GM10248 (cell line): Measurements from ENCODE around the gene PLA2G2C.

Experiments used
- CTCF ChIA-PET: fragments of 300-600 bp; sonication (Branson Sonifier 250); formaldehyde crosslinking; extraction: SDS; loops from one replicate; lab custom pipeline; 2021; ENCODE audit warnings: antibody characterized with exemption; lab: Yijun Ruan, JAX
- POLR2A ChIA-PET: fragments of 350-650 bp; sonication (Branson Sonifier 250); formaldehyde crosslinking; extraction: SDS; loops from one replicate; lab custom pipeline; 2020; ENCODE audit warnings: antibody characterized with exemption; lab: Yijun Ruan, JAX
- DNase-seq: peaks from one replicate; pipeline ENCODE4 v3.0.0; 2012; ENCODE audit errors: extremely low spot score
- TF ChIP-seq, protein P1 (sequence below): IDR thresholded peaks from 2 replicates; pipeline ENCODE4 v1.5.1; 2012; ENCODE audit warnings: mild to moderate bottlenecking, low read depth; ENCODE audit errors: extremely low read depth, missing control alignments, control extremely low read depth

Gene PLA2G2C

DNA sequence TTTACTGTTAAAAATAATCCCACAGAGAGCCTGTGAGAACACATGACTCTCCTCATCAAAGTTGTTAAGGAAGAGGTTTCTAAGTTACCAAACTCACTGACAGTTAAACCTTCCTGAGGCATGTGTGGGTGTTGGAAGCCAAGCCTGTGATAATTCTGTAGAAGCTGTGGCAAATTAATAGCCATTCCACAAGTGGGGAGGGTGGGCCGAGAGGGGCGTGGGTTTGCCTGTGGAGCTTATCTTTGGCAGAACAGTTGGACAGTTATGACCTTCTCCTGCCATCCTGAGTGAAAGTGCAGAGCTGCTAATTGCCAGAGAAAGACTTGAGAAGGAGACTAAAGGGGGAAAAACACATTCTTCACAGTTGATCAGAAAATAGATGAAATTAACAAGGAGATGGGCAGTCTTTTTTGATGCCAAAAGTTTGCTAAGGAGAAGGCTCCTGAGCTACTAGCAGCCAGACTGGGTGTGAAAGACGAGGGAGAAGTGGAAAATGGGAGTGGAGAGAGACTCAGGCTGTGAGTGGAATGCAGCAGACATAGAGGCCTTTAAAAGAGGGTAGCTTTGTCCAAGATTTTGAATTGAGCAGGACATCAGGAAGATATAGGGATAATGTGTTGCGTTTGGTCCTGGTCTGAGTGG, 1.6 kb upstream of the PLA2G2C start:
- TF ChIP-seq, protein P1, sequence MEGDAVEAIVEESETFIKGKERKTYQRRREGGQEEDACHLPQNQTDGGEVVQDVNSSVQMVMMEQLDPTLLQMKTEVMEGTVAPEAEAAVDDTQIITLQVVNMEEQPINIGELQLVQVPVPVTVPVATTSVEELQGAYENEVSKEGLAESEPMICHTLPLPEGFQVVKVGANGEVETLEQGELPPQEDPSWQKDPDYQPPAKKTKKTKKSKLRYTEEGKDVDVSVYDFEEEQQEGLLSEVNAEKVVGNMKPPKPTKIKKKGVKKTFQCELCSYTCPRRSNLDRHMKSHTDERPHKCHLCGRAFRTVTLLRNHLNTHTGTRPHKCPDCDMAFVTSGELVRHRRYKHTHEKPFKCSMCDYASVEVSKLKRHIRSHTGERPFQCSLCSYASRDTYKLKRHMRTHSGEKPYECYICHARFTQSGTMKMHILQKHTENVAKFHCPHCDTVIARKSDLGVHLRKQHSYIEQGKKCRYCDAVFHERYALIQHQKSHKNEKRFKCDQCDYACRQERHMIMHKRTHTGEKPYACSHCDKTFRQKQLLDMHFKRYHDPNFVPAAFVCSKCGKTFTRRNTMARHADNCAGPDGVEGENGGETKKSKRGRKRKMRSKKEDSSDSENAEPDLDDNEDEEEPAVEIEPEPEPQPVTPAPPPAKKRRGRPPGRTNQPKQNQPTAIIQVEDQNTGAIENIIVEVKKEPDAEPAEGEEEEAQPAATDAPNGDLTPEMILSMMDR: no peak
- ChIA-PET CTCF (interaction anchor here (0.9 to 2.3 kb wide), 9 partner anchors 8 to 86 kb away, joined by 3 to 9 read pairs (median 5); no protein-coding TSS in a partner anchor), POLR2A (no interaction called here)
- no peak for DNase-seq

DNA sequence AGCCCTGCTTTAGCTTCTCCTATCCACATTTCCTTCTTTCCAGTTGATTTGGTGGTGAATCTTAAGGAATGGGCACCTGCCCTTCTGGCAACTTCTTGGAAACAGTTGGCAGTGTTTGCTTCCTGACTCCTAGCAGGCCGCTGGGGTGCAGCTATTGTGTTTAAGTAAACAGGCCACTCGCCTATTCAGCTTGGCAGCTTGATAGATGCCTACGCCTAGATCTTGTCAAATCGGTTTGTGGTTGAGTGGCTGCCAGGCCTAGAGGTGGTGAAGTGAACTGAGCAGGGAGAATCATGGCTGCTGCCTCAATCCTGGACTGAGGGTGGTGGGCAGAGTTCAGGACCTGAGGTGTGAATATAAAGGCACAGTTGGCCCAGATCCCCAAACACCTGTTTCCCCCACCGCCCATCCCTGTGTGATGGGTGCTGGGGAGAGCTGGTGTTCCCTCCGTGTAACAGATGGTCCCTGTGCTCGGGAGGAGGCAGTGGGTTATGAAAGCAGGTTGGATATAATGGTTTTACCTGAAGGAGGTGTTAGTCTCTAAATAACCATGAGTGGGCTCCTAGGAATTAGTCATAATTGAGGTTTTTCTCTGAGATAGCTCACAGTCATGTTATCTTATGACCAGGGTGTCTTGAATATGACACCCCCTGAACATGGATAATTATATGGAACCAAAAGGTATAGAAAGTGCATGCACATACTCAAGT, 940 bp upstream of the PLA2G2C start:
- POLR2A ChIA-PET: no interaction called here
- no peak for DNase-seq

DNA sequence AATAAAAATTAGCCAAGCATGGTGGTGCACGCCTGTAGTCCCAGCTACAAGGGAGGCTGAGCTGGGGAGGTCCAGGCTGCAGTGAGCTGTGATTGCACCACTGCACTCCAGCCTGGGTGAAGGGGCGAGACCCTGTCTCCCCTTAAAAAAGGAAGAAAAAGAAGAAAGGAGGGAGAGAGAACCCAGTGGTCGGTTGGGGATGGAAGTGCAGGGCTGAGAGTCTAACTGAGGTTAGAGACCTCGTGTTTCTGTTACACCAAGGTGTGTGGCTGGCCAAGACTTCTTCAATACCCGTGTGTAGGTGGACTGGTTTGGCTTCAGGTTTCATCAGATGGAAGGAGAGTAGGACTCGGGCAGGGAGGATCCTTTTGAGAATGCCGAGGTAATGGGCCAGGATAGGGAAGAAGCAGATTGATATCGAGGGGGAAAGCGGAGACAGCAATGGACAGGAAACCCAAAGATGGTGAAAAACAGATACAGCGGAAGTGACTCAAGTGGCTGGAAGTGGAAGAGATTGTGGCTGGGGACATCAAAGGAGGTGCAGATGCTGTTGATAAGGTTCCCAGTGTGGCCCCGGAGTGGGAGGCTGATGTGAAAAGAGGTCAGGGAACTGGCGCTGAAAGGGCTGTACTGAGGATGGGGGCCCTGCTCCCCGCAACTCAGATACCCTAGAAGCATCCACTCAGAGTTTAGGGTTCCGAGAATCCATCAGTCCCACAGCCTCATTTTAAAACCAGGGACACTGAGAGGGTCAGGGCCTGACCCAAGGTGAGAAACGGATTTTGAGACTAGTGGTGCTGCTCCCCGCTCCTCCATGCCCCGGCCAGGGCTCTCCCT, 1.1 kb downstream of the PLA2G2C start:
- CTCF ChIA-PET: no interaction called here
- DNase-seq: peak; percentile 55

More for the DNA sequence above, 940 bp upstream of the PLA2G2C start:
- TF ChIP-seq, protein P1: no peak
- CTCF ChIA-PET: interaction anchor here (0.9 to 2.3 kb wide), 7 partner anchors 8 to 85 kb away, joined by 3 to 9 read pairs (median 5); no protein-coding TSS in a partner anchor

DNA sequence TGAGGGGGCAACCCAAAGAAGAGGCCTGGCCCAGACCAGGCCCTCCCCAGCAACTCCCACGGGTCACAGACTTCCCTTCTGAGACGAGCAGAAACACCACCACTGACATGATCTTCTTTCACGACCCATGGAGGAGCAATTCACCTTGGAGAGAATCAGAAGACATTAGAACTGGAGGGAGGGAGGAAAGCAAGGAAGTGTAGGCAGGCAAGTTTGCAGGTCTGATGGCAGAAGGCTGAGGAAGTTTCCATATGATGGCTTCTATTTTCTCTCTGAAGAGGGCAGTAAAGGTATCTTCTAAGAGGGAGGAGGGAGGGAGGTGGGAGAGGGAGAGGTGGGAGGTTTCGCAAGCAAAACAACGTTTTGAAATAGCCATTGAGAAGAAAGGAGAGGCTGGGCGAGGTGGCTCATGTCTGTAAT, 1.8 kb downstream of the PLA2G2C start:
- TF ChIP-seq, protein P1: no peak
- ChIA-PET POLR2A (no interaction called here), CTCF (no interaction called here)
- no peak for DNase-seq

More for the DNA sequence above, 1.1 kb downstream of the PLA2G2C start:
- POLR2A ChIA-PET: no interaction called here
- TF ChIP-seq, protein P1: no peak

DNA sequence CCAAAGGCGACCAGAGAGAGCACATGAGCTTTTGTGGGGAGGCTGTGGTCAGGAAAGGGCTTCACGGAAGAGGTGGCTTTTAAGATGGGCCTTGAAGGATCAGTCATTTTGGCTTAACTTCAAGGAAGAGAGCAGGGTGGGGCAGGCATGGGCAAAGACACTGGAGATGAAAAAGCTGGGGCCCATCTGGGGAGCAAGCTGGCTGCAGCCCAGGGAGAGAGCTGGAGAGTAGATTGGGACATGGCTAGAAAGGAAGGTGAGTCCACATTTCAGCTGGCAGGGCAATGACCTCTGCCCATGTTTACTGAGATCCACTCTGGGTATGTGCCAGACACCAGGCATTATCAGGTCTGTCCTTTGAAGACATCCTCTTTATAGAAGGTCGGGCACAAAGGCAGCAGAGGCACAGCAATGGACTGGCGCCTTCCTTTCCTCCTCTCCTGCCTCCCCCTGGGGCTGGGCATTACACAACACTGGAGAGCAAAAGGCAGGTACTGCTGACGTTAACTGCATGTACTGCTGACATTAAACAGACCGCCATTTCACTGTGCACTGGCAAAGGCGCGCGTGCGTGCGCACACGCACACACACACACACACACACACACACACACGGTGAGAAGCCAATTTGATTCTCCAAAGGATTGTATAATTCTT, 2.6 kb downstream of the PLA2G2C start:
- ChIA-PET POLR2A (no interaction called here), CTCF (interaction anchor here (0.7 to 2.3 kb wide), 8 partner anchors 9 to 311 kb away, joined by 3 to 5 read pairs (median 4); no protein-coding TSS in a partner anchor)
- DNase-seq: no peak
- TF ChIP-seq, protein P1: no peak
